ENCODE results near the gene VTI1A.
"Not testable (repeated sequence)": the region's sequence is repeated elsewhere in the genome, so short reads cannot be mapped to it uniquely, and the experiment has no call there.

DNA sequence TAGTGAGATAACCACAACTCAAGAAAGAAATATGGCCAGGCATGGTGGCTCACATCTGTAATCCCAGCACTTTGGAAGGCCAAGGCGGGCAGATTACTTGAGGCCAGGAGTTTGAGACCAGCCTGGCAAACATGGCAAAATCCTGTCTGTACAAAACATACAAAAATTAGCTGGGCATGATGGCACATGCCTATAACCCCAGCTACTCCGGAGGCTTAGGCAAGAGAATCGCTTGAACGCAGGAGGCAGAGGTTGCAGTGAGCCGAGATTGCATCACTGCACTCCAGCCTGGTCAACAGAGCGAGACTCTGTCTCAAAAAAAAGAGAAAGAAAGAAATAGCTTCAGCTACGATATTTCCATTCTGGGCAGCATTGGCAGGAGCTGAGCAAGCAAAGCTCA lies 143.8 kb downstream of the VTI1A start:
- not testable (repeated sequence) for TF ChIP-seq EP300, POLR2A (IDR thresholded peaks at IDR 0.05)
- TF ChIP-seq, protein P1, sequence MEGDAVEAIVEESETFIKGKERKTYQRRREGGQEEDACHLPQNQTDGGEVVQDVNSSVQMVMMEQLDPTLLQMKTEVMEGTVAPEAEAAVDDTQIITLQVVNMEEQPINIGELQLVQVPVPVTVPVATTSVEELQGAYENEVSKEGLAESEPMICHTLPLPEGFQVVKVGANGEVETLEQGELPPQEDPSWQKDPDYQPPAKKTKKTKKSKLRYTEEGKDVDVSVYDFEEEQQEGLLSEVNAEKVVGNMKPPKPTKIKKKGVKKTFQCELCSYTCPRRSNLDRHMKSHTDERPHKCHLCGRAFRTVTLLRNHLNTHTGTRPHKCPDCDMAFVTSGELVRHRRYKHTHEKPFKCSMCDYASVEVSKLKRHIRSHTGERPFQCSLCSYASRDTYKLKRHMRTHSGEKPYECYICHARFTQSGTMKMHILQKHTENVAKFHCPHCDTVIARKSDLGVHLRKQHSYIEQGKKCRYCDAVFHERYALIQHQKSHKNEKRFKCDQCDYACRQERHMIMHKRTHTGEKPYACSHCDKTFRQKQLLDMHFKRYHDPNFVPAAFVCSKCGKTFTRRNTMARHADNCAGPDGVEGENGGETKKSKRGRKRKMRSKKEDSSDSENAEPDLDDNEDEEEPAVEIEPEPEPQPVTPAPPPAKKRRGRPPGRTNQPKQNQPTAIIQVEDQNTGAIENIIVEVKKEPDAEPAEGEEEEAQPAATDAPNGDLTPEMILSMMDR (IDR thresholded peaks at IDR 0.05): not testable (repeated sequence)

Measured in upper lobe of left lung (tissue), 4 donors.